ENCODE measurements around the gene RALGAPB.
"Not testable (repeated sequence)": the region's sequence is repeated elsewhere in the genome, so short reads cannot be mapped to it uniquely, and the experiment has no call there.

The RALGAPB gene

GRCh38 chr20:38447251-38447661 lies 25.4 kb upstream of the RALGAPB start:
- no peak for DNase-seq (ENCODE audit: low read depth in 2 of 2)

DNA sequence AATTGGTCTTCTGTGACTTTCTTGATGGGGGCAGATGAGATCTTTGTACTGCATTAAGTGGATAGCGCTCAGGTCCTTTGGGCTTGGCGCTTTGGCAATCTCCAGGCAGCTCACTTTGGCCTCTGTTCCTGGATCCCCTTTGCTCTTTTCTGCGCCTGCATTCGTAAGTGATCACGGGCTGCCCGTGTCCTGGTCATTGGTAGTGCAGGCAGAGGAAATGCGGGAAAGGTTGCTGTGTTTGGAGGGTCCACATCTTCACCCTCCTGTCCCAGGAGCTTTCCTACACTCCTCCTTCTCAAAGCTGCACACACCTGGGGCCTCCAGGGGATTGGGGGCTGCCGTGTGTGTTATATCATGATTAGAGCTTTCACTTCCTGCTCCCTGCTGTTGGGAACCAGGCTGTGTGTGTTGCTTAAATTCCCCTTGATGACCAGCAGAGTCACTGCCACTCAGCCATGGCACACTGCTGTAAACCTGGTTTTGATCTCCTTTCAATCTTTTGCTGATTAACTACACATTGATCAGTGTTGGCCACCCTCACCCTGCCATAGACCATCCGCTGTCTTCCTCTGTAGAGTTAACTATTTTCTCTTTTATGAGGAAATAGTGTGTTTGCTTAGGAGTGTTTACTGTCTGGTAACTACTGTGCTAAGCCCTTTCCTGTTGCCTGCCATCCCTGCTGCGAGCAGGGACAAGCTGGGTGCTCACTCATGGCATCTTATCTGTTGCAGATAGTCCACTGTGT lies 24.5 kb upstream of the RALGAPB start:
- no peak for DNase-seq (ENCODE audit: low read depth in 2 of 2)

DNA sequence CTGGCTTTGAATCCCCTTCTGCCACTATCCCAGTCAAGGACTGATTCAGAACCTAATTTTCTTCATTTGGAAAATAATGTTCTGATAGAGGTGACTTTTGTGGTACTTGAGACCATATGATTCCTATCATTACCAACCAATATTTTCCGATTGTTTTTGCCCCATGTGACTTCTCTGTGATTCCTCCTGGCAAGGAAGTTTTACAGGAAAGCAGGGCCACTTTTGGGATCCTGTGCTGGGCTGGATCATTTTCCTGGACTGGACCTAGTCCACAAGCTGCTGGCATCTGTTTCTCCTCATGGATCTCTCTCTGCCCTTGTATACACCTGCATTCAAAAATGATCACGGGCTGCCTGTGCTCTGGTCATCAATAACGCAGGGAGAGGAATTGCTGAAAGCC lies 23.6 kb upstream of the RALGAPB start:
- DNase-seq (ENCODE audit: low read depth in 2 of 2) = no peak

- DNase-seq (ENCODE audit: low read depth in 2 of 2) = no peak
These were observed 22.1 kb upstream of the RALGAPB start for GRCh38 chr20:38450412-38450975.

- DNase-seq (ENCODE audit: low read depth in 2 of 2) = no peak
These were observed 19.6 kb upstream of the RALGAPB start for GRCh38 chr20:38452880-38453624.

DNA sequence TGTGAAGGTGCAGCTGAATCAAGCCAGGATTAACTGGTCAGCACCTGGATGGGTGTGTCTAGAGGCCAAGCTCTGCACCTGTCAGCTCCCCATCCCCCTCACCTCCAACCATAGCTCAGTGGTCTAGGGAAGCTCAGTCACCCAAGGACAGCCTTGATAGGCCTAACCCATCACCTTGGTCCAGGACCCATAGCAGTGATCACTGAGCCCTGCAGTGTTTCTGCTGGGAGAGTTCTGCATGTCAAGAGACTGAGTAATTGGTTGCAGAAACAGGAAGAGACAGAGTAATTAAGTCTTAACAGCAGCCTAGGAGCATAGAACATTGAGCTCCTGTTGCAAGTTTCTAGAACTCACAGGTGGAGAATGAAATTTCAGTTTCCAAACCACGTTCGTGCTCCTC lies 18.7 kb upstream of the RALGAPB start:
- no peak for DNase-seq (ENCODE audit: low read depth in 2 of 2)

- DNase-seq (ENCODE audit: low read depth in 2 of 2) = no peak
These were observed 17.8 kb upstream of the RALGAPB start for GRCh38 chr20:38454556-38455473.

DNA sequence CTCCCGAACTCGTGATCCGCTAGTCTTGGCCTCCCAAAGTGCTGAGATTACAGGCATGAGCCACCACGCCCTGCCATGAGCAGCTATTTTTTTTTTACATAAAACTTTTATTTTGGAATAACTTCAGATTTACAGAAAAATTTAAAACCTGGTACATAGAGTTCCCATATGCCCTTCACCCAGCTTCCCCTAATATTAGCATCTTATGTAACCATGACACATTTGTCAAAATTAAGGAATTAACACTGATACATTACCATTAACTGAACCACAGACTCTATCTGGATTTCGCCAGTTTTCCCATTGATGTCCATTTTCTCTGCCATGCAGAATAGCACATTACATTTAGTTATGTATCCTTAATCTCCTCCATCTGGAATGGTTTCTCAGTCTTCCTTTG lies 14.3 kb upstream of the RALGAPB start:
- DNase-seq (ENCODE audit: low read depth in 2 of 2) = no peak

DNA sequence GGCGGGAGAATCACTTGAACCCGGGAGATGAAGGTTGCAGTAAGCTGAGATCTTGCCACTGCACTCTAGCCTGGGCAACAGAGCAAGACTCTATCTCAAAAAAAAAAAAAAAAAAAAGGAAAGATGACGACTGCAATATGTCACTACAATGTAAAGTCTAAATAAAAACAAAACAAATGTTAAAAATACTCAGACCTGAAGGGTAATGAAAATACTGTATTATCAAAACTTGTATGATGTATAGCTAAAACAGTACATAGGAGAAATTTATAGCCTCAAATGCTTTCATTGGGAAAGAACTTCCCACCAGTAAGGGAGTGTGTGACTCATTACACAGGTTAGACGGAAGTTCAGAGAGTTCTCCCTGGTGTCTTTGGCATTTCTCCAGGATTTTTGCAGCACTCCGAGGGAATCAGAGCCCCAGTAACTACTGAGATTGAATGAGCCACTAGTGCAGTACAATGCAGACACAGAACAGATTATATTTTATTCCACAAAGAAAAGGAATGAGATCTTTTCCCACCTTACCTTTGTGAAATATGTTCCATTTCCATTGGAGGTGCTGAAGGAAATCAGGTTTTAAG lies 12.5 kb upstream of the RALGAPB start:
- peak; percentile 35 to 42 for DNase-seq (ENCODE audit: low read depth in 2 of 2)

DNA sequence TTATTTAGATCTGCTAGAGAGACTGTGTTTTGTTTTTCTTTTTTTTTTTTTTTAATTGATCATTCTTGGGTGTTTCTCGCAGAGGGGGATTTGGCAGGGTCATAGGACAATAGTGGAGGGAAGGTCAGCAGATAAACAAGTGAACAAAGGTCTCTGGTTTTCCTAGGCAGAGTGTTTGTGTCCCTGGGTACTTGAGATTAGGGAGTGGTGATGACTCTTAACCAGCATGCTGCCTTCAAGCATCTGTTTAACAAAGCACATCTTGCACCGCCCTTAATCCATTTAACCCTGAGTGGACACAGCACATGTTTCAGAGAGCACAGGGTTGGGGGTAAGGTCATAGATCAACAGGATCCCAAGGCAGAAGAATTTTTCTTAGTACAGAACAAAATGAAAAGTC lies 12.0 kb upstream of the RALGAPB start:
- not testable (repeated sequence) for DNase-seq (ENCODE audit: low read depth in 2 of 2)

GRCh38 chr20:38461167-38461566 lies 11.5 kb upstream of the RALGAPB start:
- DNase-seq (ENCODE audit: low read depth in 2 of 2) = not testable (repeated sequence)

- DNase-seq (ENCODE audit: low read depth in 2 of 2) = not testable (repeated sequence)
These were observed 11.1 kb upstream of the RALGAPB start for GRCh38 chr20:38461569-38461968.

- no peak for DNase-seq (ENCODE audit: low read depth in 2 of 2)
These were observed 6.5 kb upstream of the RALGAPB start for GRCh38 chr20:38466171-38466570.

DNA sequence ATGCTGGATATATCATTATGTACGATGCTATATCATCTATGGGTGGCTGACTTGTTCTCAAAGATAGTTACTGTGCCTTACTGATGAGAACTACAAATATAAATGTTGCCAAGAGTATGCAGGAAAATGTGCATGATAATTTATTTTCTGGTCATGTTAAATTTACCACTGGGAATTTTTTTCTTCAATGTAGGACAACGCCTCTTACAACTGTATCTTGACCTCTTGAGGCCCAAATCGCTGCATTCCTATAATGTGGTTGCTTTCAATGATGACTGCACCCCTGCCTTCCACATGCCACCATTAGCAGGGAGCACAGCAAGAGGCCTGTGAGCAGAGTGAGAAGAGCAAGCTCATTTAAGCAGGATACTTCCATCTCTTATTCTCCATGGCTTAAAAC lies 5.7 kb upstream of the RALGAPB start:
- no peak for DNase-seq (ENCODE audit: low read depth in 2 of 2)

DNA sequence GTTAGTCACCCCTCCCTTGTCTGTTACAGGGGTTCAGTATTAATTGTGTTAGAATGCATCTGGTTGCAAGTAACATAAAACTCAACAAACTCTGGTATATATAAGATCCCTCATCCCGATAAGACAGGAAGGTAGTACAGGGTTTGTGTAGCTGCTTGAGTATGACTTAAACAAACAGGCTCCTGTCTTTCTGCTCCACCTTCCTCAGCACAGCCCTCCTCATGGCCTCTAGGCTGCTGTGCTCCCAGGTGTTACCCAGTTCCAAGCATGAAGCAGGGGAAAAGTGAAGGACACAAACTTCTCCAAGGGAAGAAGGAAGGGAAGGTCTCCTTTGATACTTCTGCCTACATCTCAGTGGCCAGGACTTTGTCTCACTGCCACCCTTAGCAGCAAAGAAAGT lies 1.4 kb upstream of the RALGAPB start:
- no peak for DNase-seq (ENCODE audit: low read depth in 2 of 2)

DNA sequence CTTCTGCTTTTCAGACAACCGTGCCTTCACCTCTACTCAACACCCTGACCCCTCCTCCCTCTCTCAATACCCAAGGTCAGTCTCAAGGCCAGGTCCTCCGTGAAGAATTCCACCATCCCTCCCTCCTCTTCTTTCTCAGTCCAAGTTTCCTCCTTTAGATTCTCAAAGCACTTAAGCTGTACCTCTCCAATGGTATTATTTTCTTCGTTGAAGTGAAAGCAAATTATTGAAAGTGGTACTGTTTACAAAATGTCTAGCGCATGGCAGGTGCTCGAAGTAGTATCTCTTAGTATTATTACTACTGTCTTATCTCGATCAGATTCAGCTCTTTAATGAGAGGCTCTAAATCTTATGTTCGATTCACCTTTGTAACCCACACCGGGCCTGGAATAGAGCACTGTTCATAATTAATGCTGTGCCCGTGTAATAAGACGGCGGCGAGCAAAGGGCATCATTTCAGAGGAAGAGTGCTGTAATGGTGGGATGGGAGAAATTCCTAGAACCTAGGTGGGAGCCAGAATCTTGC lies 593 bp upstream of the RALGAPB start:
- no peak for DNase-seq (ENCODE audit: low read depth in 2 of 2)

DNA sequence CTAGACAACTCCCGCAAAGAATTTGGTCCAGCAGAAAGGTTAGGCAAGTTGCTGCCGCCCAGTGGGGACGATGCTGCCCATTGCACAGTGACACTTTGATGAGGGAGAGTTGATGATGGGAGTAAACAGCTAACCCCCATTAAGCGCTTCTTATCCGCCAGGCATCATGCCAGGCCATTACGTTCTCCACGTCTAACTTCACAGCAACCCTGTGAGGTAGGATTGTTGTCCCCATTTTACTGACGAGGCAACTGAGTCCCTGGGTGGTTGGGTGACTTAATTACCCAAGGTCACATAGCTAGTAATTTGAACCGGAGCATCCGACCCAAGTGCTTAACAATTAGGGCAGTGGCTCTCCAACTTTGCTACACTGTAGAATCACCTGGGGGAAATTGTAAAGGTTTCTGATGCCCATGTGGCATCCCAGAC lies 738 bp downstream of the RALGAPB start:
- no peak for DNase-seq (ENCODE audit: low read depth in 2 of 2)

GRCh38 chr20:38477747-38478146 lies 5.1 kb downstream of the RALGAPB start:
- no peak for DNase-seq (ENCODE audit: low read depth in 2 of 2)

DNA sequence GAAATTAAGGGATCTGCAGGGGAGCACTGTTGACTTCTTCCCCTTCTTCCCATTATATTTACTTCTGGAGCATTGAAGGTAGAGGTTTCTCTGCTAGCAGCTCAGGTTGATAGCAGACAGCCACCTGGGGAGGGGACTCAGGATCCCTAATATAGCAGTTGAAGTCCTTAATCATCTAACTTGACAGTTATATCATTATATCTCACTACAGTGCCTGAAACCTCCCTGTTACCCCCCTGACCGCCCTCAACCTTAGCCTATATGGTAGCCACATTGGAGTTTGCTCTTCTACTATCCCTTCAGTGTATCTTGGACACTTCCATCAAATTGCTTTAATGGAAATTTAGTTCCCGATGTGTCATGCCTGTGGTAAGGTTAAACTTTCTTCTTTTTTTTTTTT lies 7.0 kb downstream of the RALGAPB start:
- DNase-seq (ENCODE audit: low read depth in 2 of 2) = no peak

GRCh38 chr20:38485041-38485440 lies 12.4 kb downstream of the RALGAPB start:
- no peak for DNase-seq (ENCODE audit: low read depth in 2 of 2)

DNA sequence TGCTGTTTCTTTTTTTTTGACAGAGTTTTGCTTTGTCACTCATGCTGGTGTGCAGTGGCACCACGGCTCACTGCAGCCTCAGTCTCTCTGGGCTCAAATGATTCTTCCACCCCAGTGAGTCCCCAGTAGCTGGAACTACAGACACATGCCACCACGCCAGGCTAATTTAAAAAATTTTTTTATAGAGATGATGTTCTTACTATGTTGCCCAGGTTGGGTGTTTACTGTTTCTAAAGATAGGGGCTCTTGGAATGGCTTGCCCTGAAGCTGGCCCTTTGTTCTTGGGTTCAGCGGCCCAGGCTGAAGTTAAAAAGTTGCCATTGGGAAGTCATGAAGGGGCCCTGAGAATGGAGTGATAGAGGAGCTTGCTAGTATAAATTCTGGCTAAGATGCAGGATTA lies 16.5 kb downstream of the RALGAPB start:
- no peak for DNase-seq (ENCODE audit: low read depth in 2 of 2)

Data from fibroblast of skin of left biceps (primary cell).